SU-DHL-6 (cell line): ENCODE data around the gene SPRR1B.

Experiments
- H2AFZ ChIP-seq: fragments of 200-600 bp; sonication (generic); 2 replicates; pipeline ENCODE4 v1.6.1; 2014; ENCODE audit warnings: low read depth, mild to moderate bottlenecking, moderate library complexity, mixed read lengths, antibody characterized with exemption, low read length; ENCODE audit not compliant: severe bottlenecking
- H3F3A ChIP-seq: fragments of 200-600 bp; shearing (Covaris generic); 2 replicates; pipeline ENCODE4 v1.6.0; 2016; ENCODE audit warnings: antibody characterized with exemption, mild to moderate bottlenecking; ENCODE audit not compliant: insufficient read depth
- H3K27ac ChIP-seq: fragments of 200-600 bp; sonication (generic); 2 replicates; pipeline ENCODE4 v1.5.1; 2016; ENCODE audit warnings: low read depth, mild to moderate bottlenecking, low read length, moderate library complexity, mixed read lengths
- H3K27me3 ChIP-seq: fragments of 200-600 bp; sonication (generic), shearing (Covaris generic); 2 replicates; pipeline ENCODE4 v1.6.0; 2014; ENCODE audit warnings: mild to moderate bottlenecking, low read length
- H3K36me3 ChIP-seq: fragments of 200-600 bp; sonication (generic); 2 replicates; pipeline ENCODE4 v1.6.1; 2014; ENCODE audit warnings: mild to moderate bottlenecking, low read length, mixed read lengths
- H3K4me2 ChIP-seq: fragments of 300-600, 200-600 bp; shearing (Covaris generic), sonication (generic); 2 replicates; pipeline ENCODE4 v1.6.0; 2014; ENCODE audit warnings: low read length, low read depth, mild to moderate bottlenecking; ENCODE audit not compliant: poor library complexity, severe bottlenecking
- H3K4me3 ChIP-seq: fragments of 200-600 bp; sonication (generic); 2 replicates; pipeline ENCODE4 v1.5.1; 2014; ENCODE audit warnings: antibody characterized with exemption, low read length, mild to moderate bottlenecking, mixed read lengths; ENCODE audit not compliant: insufficient read depth, poor library complexity, severe bottlenecking
- H3K79me2 ChIP-seq: fragments of 200-600 bp; sonication (generic); 2 replicates; pipeline ENCODE4 v1.6.1; 2014; ENCODE audit warnings: mild to moderate bottlenecking, low read length, moderate library complexity; ENCODE audit not compliant: insufficient read depth
- H3K9ac ChIP-seq: fragments of 200-600 bp; sonication (generic); 2 replicates; pipeline ENCODE4 v1.7.0; 2014; ENCODE audit warnings: mild to moderate bottlenecking, low read length
- H3K9me2 ChIP-seq: fragments of 200-600 bp; sonication (generic); replicated peaks from 2 replicates; pipeline ENCODE4 v1.6.1; 2014; ENCODE audit warnings: low read length; ENCODE audit not compliant: insufficient read depth
- H3K9me3 ChIP-seq: fragments of 200-600 bp; sonication (generic); 2 replicates; pipeline ENCODE4 v1.6.1; 2014; ENCODE audit warnings: low read length, mixed read lengths; ENCODE audit not compliant: insufficient read depth
- H4K20me1 ChIP-seq: fragments of 200-600 bp; sonication (generic); 2 replicates; pipeline ENCODE4 v1.6.1; 2014; ENCODE audit warnings: low read depth, mild to moderate bottlenecking, antibody characterized with exemption, low read length, moderate library complexity, mixed read lengths
- EZH2phosphoT487 ChIP-seq: fragments of 200-600 bp; sonication (generic), shearing (Covaris generic); conservative IDR thresholded peaks from 2 replicates; pipeline ENCODE4 v1.6.1; 2018; ENCODE audit warnings: mild to moderate bottlenecking, antibody characterized with exemption, low read length, moderate library complexity, mixed read lengths
- TF ChIP-seq, protein P1 (sequence below): fragments of 200-600 bp; sonication (generic); IDR thresholded peaks from one replicate; pipeline ENCODE4 v1.5.1; 2017; ENCODE audit warnings: antibody characterized with exemption, mild to moderate bottlenecking, low read length, moderate library complexity; ENCODE audit not compliant: insufficient read depth, poor library complexity, severe bottlenecking

The SPRR1B gene

DNA sequence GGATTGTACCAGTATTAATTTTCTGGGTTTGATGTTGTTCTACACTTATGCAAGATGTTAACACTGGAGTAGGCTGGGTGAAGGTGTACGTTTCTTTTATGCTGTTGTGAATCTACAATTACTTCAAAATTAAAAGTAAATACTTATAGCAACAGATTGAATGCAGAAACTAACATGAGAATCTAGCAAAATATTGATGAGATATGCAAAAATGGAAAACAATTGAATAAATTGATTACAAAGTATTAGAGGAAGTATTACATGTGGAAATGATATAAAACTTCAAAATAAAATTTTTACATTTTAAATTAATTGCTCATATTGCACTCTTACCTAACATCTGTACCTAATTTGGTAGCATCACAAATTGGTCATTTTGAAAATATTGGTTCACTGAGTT is 35.2 kb upstream of the SPRR1B start:
- H3K4me2 ChIP-seq, result no peak overlapping the region
- H3K4me3 ChIP-seq, result no peak overlapping the region
- no peaks in the 10 kb centered on the region for H3K79me2 ChIP-seq
- H3K27ac ChIP-seq, result no peak overlapping the region
- no peaks in the 10 kb centered on the region for H3F3A ChIP-seq
- H4K20me1 ChIP-seq, result no peaks in the 10 kb centered on the region
- no peaks in the 10 kb centered on the region for H3K36me3 ChIP-seq
- no peaks in the 10 kb centered on the region for H3K9me3 ChIP-seq
- H3K9ac ChIP-seq, result no peak overlapping the region
- H3K27me3 ChIP-seq, result no peaks in the 10 kb centered on the region
- no peak for TF ChIP-seq EZH2phosphoT487
- TF ChIP-seq, protein P1, sequence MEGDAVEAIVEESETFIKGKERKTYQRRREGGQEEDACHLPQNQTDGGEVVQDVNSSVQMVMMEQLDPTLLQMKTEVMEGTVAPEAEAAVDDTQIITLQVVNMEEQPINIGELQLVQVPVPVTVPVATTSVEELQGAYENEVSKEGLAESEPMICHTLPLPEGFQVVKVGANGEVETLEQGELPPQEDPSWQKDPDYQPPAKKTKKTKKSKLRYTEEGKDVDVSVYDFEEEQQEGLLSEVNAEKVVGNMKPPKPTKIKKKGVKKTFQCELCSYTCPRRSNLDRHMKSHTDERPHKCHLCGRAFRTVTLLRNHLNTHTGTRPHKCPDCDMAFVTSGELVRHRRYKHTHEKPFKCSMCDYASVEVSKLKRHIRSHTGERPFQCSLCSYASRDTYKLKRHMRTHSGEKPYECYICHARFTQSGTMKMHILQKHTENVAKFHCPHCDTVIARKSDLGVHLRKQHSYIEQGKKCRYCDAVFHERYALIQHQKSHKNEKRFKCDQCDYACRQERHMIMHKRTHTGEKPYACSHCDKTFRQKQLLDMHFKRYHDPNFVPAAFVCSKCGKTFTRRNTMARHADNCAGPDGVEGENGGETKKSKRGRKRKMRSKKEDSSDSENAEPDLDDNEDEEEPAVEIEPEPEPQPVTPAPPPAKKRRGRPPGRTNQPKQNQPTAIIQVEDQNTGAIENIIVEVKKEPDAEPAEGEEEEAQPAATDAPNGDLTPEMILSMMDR, result no peak
- no peak overlapping the region for H2AFZ ChIP-seq
- no peaks in the 10 kb centered on the region for H3K9me2 ChIP-seq

DNA sequence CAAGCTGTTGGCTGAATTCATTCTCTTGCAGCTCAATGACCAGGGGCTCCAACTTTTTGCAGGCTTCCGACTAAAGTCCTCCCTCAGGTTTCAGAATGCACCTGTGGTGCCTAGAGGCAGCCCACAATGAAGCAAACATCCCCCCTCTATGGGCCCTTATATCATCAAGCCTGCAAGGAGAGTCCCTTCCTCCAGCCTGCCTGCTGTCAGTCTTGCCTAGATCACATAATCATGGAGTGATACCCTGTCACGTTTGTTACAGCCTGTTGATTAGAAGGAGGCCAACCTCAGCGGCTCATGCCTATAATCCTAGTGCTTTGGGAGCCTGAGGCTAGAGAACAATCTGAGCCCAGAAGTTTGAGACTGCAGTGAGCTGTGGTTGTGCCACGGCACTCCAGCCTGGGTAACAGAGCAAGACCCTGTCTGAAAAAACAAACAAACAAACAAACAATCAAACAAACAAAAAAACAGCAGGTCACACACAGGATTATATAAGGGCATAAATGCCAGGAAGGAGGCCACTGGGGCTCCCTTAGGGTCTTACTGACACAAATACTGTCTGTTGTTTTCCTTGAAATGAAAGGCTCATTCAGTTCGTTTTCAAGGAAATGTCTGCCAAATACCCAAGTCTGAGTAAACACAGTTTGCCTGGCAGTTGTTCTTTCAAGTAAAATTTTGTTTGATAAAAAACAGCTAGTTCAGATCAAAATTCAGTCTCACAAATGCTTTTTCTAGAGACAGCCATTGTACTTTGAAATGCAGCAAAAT is 34.2 kb upstream of the SPRR1B start:
- Histone ChIP-seq H3F3A (no peaks in the 10 kb centered on the region), H3K9me2 (no peaks in the 10 kb centered on the region), H3K9ac (no peak overlapping the region), H3K4me3 (no peak overlapping the region), H3K79me2 (no peaks in the 10 kb centered on the region), H3K4me2 (no peak overlapping the region), H3K36me3 (no peaks in the 10 kb centered on the region), H3K27ac (no peak overlapping the region), H3K9me3 (no peaks in the 10 kb centered on the region), H3K27me3 (no peaks in the 10 kb centered on the region), H4K20me1 (no peaks in the 10 kb centered on the region), H2AFZ (no peak overlapping the region)
- no peak for TF ChIP-seq EZH2phosphoT487
- TF ChIP-seq, protein P1, result no peak

DNA sequence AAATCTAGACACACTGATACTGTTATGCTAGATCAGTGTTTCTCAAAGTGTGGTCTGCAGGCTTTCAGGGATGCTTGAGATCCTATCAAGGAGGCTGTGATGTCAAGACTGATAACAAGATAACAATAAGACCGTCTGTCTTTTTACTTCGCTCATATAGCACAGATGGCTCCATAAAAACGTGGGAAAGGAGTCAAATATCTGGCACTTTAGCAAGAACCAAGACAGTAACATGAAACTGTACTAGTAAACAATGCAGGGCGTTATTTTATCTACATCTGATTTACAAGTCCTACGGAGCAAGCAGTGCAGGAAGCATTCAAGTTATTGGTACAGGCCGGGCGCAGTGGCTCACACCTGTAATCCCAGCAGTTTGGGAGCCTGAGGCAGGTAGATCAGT is 33.1 kb upstream of the SPRR1B start:
- no peaks in the 10 kb centered on the region for H3F3A ChIP-seq
- no peak overlapping the region for H3K9ac ChIP-seq
- no peak overlapping the region for H3K4me2 ChIP-seq
- no peaks in the 10 kb centered on the region for H3K9me3 ChIP-seq
- H2AFZ ChIP-seq, result no peak overlapping the region
- H3K79me2 ChIP-seq, result no peaks in the 10 kb centered on the region
- no peaks in the 10 kb centered on the region for H3K36me3 ChIP-seq
- no peaks in the 10 kb centered on the region for H3K9me2 ChIP-seq
- H3K4me3 ChIP-seq, result no peak overlapping the region
- TF ChIP-seq, protein P1, result no peak
- H3K27me3 ChIP-seq, result no peaks in the 10 kb centered on the region
- H3K27ac ChIP-seq, result no peak overlapping the region
- H4K20me1 ChIP-seq, result no peaks in the 10 kb centered on the region
